Measurements from ENCODE around the gene C5AR2.
"Not testable (repeated sequence)": the region's sequence is repeated elsewhere in the genome, so short reads cannot be mapped to it uniquely, and the experiment has no call there.

C5AR2 gene

DNA sequence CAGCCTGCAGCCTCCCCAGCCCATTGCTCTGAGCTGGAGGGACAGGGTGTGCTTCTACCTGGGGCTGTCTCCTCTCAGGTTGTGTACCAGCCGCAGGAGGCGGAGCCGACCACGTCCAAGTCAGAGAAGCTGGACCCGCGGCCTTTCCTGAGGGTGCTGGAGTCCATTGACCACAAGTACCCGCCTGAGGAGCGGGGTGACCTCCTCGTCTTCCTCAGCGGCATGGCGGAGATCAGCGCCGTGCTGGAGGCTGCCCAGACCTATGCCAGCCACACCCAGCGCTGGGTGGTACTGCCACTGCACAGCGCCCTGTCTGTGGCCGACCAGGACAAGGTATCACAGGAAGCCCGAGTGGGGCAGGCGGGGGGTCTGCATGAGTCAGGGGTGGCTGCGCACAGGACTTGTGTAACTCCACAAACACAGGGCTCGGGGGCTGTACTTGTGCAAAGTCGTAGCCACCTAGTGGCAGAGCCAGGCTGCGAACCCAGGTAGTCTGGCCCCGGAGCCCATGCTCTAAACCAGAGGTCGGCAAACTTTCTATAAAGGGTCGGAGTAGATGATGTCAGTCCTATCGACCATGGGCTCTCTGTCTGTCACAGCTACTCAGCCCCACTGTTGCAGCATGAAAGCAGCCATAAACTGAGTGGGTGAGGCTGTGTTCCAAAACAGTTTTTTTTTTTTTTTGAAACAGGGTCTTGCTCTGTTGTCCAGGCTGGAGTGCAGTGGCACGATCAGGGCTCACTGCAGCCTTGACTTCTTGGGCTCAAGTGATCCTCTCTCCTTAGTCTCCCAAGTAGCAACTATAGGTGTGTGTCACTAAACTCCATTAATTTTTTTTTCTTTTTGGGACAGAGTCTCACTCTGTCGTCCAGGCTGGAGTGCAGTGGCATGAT, 26.1 kb downstream of the C5AR2 start:
- H3K27ac ChIP-seq, result no peak overlapping the region
- H2AFZ ChIP-seq (ENCODE audit: low read depth), result no peak overlapping the region
- no peaks in the 10 kb centered on the region for H4K20me1 ChIP-seq (ENCODE audit: insufficient read depth)
- peaks cover 22% of the 10 kb centered on the region; the same call in 1 of the 2 replicates for H3K36me3 ChIP-seq (ENCODE audit: insufficient read depth)
- no peak overlapping the region for H3K4me3 ChIP-seq (IDR thresholded peaks at IDR 0.05; ENCODE audit: insufficient read depth, low read depth, low read length)
- no peaks in the 10 kb centered on the region for H3K27me3 ChIP-seq (ENCODE audit: insufficient read depth, low read depth)
- H3K4me2 ChIP-seq, result no peak overlapping the region
- TF ChIP-seq, protein P1, sequence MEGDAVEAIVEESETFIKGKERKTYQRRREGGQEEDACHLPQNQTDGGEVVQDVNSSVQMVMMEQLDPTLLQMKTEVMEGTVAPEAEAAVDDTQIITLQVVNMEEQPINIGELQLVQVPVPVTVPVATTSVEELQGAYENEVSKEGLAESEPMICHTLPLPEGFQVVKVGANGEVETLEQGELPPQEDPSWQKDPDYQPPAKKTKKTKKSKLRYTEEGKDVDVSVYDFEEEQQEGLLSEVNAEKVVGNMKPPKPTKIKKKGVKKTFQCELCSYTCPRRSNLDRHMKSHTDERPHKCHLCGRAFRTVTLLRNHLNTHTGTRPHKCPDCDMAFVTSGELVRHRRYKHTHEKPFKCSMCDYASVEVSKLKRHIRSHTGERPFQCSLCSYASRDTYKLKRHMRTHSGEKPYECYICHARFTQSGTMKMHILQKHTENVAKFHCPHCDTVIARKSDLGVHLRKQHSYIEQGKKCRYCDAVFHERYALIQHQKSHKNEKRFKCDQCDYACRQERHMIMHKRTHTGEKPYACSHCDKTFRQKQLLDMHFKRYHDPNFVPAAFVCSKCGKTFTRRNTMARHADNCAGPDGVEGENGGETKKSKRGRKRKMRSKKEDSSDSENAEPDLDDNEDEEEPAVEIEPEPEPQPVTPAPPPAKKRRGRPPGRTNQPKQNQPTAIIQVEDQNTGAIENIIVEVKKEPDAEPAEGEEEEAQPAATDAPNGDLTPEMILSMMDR (conservative IDR thresholded peaks at IDR 0.05; ENCODE audit: low read depth, low read length), result peak; percentile 35
- no peaks in the 10 kb centered on the region for H3K79me2 ChIP-seq (ENCODE audit: insufficient read depth, low read depth)
- no peaks in the 10 kb centered on the region for H3K4me1 ChIP-seq (ENCODE audit: low read depth, poor library complexity, severe bottlenecking)
- no peak overlapping the region for H3K9ac ChIP-seq

DNA sequence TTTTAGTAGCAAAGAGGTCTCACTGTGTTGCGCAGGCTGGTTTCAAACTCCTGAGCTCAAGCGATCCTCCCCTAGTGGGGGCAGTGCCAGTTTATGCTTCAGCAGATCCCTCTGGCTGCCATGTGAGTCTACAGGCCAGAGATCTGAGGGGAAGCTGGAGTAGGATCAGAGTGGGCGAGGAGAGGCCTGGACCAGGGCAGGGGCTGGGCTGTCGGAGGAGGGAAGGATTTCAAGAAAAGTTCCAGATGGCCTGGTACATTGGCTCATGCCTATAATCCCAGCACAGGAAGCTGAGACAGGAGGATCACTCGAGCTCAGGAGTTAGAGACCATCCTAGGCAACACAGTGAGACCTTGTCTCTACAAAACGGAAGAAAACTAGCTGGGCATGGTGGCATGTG, 27.0 kb downstream of the C5AR2 start:
- Histone ChIP-seq H3K79me2 (ENCODE audit: insufficient read depth, low read depth) (no peaks in the 10 kb centered on the region), H3K9ac (no peak overlapping the region), H3K4me1 (ENCODE audit: low read depth, poor library complexity, severe bottlenecking) (no peaks in the 10 kb centered on the region), H3K27ac (no peak overlapping the region), H3K27me3 (ENCODE audit: insufficient read depth, low read depth) (no peaks in the 10 kb centered on the region), H3K4me3 (IDR thresholded peaks at IDR 0.05; ENCODE audit: insufficient read depth, low read depth, low read length) (no peak overlapping the region), H2AFZ (ENCODE audit: low read depth) (no peak overlapping the region), H4K20me1 (ENCODE audit: insufficient read depth) (no peaks in the 10 kb centered on the region), H3K4me2 (no peak overlapping the region), H3K36me3 (ENCODE audit: insufficient read depth) (peaks cover 21% of the 10 kb centered on the region; the same call in 1 of the 2 replicates)
- TF ChIP-seq, protein P1 (conservative IDR thresholded peaks at IDR 0.05; ENCODE audit: low read depth, low read length), result no peak

DNA sequence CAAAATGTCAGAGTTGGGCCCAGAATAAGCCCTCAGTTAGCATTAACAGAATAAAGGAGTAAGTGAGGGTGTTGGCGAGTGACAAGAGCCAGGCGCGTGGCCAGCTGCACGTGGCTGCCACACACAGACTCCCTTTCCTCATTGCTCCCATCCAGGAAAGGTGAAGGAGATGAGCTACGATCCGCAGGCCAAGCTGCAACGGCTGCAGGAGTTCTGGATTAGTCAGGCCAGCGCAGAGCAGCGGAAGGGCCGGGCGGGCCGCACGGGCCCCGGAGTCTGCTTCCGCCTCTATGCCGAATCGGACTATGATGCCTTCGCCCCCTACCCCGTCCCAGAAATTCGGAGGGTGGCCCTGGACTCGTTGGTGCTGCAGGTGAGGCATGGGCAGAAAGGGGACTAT, 30.3 kb downstream of the C5AR2 start:
- TF ChIP-seq, protein P1 (conservative IDR thresholded peaks at IDR 0.05; ENCODE audit: low read depth, low read length), result no peak
- Histone ChIP-seq H3K27ac (no peak overlapping the region), H3K27me3 (ENCODE audit: insufficient read depth, low read depth) (no peaks in the 10 kb centered on the region), H3K36me3 (ENCODE audit: insufficient read depth) (peaks cover 6% of the 10 kb centered on the region; the same call in 1 of the 2 replicates), H3K4me3 (IDR thresholded peaks at IDR 0.05; ENCODE audit: insufficient read depth, low read depth, low read length) (no peak overlapping the region), H3K79me2 (ENCODE audit: insufficient read depth, low read depth) (no peaks in the 10 kb centered on the region), H3K4me2 (no peak overlapping the region), H3K9ac (no peak overlapping the region), H3K4me1 (ENCODE audit: low read depth, poor library complexity, severe bottlenecking) (no peaks in the 10 kb centered on the region), H2AFZ (ENCODE audit: low read depth) (no peak overlapping the region), H4K20me1 (ENCODE audit: insufficient read depth) (no peaks in the 10 kb centered on the region)

DNA sequence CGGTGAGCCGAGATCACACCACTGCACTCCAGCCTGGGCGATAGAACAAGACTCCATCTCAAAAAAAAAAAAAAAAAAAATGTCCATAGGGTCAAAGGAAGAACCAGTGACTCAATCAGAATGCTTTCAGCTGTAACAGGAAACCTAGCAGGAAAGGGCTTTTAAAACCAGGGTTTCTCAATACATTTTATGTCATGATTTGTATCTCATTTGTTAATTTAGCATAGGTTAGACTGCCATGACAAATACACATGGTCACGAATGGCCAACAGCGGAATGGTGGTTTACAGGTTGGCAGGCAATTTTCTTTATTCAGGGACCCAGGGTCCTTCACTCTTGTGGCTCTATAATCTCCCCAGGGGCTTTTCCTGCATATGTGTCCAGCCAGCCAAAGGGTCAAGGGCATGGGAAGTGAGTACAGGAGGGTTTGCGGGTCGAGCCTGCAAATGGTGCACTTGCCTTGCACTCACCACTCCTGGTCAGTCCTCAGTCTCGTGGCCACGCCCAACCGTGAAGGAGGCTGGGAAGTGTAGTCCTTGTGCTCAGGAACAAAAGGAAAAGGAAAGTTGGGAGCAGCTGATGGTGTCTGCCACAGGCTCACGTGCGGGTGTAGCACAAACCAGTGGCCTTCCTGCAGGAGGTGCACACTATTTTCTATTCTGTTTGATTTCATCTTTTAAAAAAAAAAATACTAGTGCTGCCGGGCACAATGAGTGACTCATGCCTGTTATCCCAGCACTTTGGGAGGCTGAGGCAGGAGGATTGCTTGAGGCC, 32.0 kb downstream of the C5AR2 start:
- Histone ChIP-seq H3K9ac (no peak overlapping the region), H3K27ac (no peak overlapping the region), H3K79me2 (ENCODE audit: insufficient read depth, low read depth) (no peaks in the 10 kb centered on the region), H3K27me3 (ENCODE audit: insufficient read depth, low read depth) (no peaks in the 10 kb centered on the region), H3K36me3 (ENCODE audit: insufficient read depth) (peaks cover 4% of the 10 kb centered on the region; the same call in 1 of the 2 replicates), H2AFZ (ENCODE audit: low read depth) (no peak overlapping the region), H3K4me3 (IDR thresholded peaks at IDR 0.05; ENCODE audit: insufficient read depth, low read depth, low read length) (no peak overlapping the region), H4K20me1 (ENCODE audit: insufficient read depth) (no peaks in the 10 kb centered on the region), H3K4me2 (no peak overlapping the region), H3K4me1 (ENCODE audit: low read depth, poor library complexity, severe bottlenecking) (no peaks in the 10 kb centered on the region)
- TF ChIP-seq, protein P1 (conservative IDR thresholded peaks at IDR 0.05; ENCODE audit: low read depth, low read length), result no peak

DNA sequence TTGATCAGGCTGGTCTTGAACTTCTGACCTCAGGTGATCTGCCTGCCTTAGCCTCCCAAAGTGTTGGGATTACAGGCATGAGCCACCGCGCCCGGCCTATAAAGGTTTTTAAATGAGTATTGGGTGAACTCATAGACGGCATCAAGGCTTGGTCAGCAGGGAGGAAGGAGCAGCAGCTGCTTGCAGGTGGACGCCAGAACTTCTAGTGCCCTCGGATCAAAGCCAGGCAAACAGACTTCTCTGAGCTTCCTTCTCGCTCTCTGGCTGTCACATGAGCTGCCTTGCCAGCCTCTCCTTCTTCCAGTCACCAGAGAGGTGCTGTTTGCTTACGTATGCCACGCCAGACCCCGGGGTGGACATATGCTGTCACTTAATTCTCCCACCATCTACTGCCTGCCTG, 33.5 kb downstream of the C5AR2 start:
- not testable (repeated sequence) for H3K36me3 ChIP-seq (ENCODE audit: insufficient read depth); H2AFZ ChIP-seq (ENCODE audit: low read depth); H3K9ac ChIP-seq; H4K20me1 ChIP-seq (ENCODE audit: insufficient read depth); H3K79me2 ChIP-seq (ENCODE audit: insufficient read depth, low read depth); H3K27ac ChIP-seq; H3K4me1 ChIP-seq (ENCODE audit: low read depth, poor library complexity, severe bottlenecking); H3K4me3 ChIP-seq (IDR thresholded peaks at IDR 0.05; ENCODE audit: insufficient read depth, low read depth, low read length); H3K4me2 ChIP-seq; H3K27me3 ChIP-seq (ENCODE audit: insufficient read depth, low read depth)
